ENCODE results near the gene TTLL5. TPM values are rescaled to one million over a fixed set of nuclear protein-coding genes. Genes with fewer than 3 reads are reported as not detected.
A peak's percentile ranks its signal among the peaks of the same experiment; 100 is the strongest.

Gene TTLL5
- total and polyA plus RNA-seq, 10 of the 15 experiments (the other 5 are each of a cell fraction or from before 2014, with no cell fraction given), result 3.2 to 25.9 (median 13.8) TPM

DNA sequence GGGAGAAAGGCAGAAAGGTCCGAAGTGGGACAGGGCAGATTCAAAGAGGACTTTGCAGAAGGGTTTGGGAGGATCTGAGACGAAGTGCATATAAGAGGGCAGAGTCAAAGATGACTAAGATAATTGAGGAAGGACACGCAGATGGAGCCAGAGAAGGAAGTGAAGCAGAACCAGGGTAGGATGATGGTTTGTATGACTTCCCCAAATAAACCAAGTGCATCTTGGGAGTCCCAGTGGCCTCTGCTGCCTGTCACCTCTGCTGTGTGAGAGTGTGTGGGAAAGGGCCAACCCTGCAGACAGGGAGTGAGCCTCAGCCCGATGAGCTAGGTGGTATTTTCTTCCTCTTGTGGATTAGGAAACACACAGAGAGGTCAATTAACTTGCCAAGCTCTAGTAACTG is 45.8 kb upstream of the TTLL5 start:
- CTCF ChIA-PET, result interaction anchor here (2.0 kb wide), 1 partner anchor 39 kb away, joined by 7 read pairs; no protein-coding TSS in a partner anchor
- intact Hi-C loops (cut with micrococcal nuclease; ENCODE audit: unreplicated experiment), result no loop called here
- in situ Hi-C loops (cut with MboI), result no loop called here
- TF ChIP-seq PAX5 (IDR thresholded peaks at IDR 0.05; ENCODE audit: borderline replicate concordance, low read depth, low read length), result peak; percentile 44; the same call in 1 of the 2 replicates
- TF ChIP-seq KAT2A (conservative IDR thresholded peaks at IDR 0.05; ENCODE audit: control insufficient read depth, low read depth, low read length), result no peak
- peak; percentile 63; the same call in 1 of the 2 replicates for TF ChIP-seq SPI1 (IDR thresholded peaks at IDR 0.05; ENCODE audit: borderline replicate concordance, insufficient read depth, low read depth, low read length)
- Histone ChIP-seq H3K36me3 (ENCODE audit: control insufficient read depth in 2 of 2, insufficient read depth in 2 of 2, low read length in 1 of 2) (no peaks in the 10 kb centered on the region), H3K27me3 (replicated peaks in 1 of 2; ENCODE audit: control insufficient read depth in 2 of 2, insufficient read depth in 2 of 2, low read length in 1 of 2) (no peaks in the 10 kb centered on the region), H3K9me3 (replicated peaks; ENCODE audit: control insufficient read depth, insufficient read depth, low read length) (no peaks in the 10 kb centered on the region; the same call in 1 of the 3 replicates), H3K4me3 (no peak overlapping the region), H4K20me1 (ENCODE audit: control insufficient read depth, insufficient read depth) (no peaks in the 10 kb centered on the region), H3K79me2 (ENCODE audit: control insufficient read depth, insufficient read depth, low read length) (no peaks in the 10 kb centered on the region), H3K27ac (ENCODE audit: control insufficient read depth, insufficient read depth) (no peak overlapping the region), H3K4me1 (ENCODE audit: control insufficient read depth, insufficient read depth, low read length) (no peaks in the 10 kb centered on the region), H3K4me2 (ENCODE audit: control insufficient read depth, insufficient read depth) (no peak overlapping the region), H3K9ac (ENCODE audit: control insufficient read depth, insufficient read depth, low read length) (no peak overlapping the region), H2AFZ (ENCODE audit: control insufficient read depth, low read depth, low read length) (no peak overlapping the region; the same call in 1 of the 2 replicates)
- RAD21 ChIA-PET (ENCODE audit: unreplicated experiment), result no interaction called here
- no peak for FAIRE-seq
- BruUV-seq (replicated peaks), result no TSS peak
- no peak for DNase-seq (ENCODE audit: low read depth, low spot score)
- POLR2A ChIA-PET, result no interaction called here
- peak; percentile 21; the same call in 2 of the 3 replicates for ATAC-seq
- SMC1A ChIA-PET (ENCODE audit: uncharacterized antibody, unreplicated experiment), result no interaction called here
- WGBS (ENCODE audit: insufficient coverage, insufficient replicate concordance, low lambda C conversion rate, missing lambda C conversion rate), result 31% methylated on average over 4 of the region's 4 CpGs

DNA sequence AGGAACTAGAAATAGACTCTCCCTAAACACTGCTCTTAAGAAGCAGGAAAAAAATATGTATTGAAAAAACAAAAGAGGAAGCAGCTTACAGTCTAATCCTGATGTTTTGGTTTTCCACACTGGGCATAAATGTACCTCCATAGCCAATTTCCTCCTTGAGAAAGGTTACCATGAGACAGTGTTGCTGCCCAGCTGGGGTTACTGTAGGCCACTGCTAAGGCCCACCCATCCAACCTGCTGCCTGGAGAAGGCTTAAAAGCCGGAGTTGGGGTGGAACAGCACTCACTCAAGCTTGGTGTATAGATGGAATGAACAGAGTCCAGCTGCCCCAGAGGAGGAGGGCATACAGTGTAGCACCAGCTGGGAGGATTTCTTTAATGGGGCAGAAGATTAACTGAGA is 41.5 kb upstream of the TTLL5 start:
- RAD21 ChIA-PET (ENCODE audit: unreplicated experiment), result interaction anchor here (2.1 kb wide), 1 partner anchor 43 kb away, joined by 7 read pairs; no protein-coding TSS in a partner anchor
- no peak overlapping the region for H2AFZ ChIP-seq (ENCODE audit: control insufficient read depth, low read depth, low read length)
- no peaks in the 10 kb centered on the region for H3K9me3 ChIP-seq (replicated peaks; ENCODE audit: control insufficient read depth, insufficient read depth, low read length)
- FAIRE-seq (no peak), ATAC-seq (no peak), DNase-seq (ENCODE audit: low read depth, low spot score) (no peak)
- H4K20me1 ChIP-seq (ENCODE audit: control insufficient read depth, insufficient read depth), result no peaks in the 10 kb centered on the region
- H3K4me1 ChIP-seq (ENCODE audit: control insufficient read depth, insufficient read depth, low read length), result no peaks in the 10 kb centered on the region
- 40% methylated on average over 1 of the region's 1 CpG for WGBS (ENCODE audit: insufficient coverage, insufficient replicate concordance, low lambda C conversion rate, missing lambda C conversion rate)
- intact Hi-C loops (cut with micrococcal nuclease; ENCODE audit: unreplicated experiment), result no loop called here
- H3K36me3 ChIP-seq (ENCODE audit: control insufficient read depth in 2 of 2, insufficient read depth in 2 of 2, low read length in 1 of 2), result no peaks in the 10 kb centered on the region
- CTCF ChIA-PET, result interaction anchor here (0.8 to 3.4 kb wide), 9 partner anchors 15 to 95 kb away, joined by 3 to 14 read pairs (median 4); no protein-coding TSS in a partner anchor
- H3K27ac ChIP-seq (ENCODE audit: control insufficient read depth, insufficient read depth), result no peak overlapping the region
- H3K4me3 ChIP-seq, result no peak overlapping the region
- in situ Hi-C loops (cut with MboI), result no loop called here
- SMC1A ChIA-PET (ENCODE audit: uncharacterized antibody, unreplicated experiment), result interaction anchor here (5.0 kb wide), 1 partner anchor 42 kb away, joined by 20 read pairs; the partner anchor contains the start of gene FLVCR2
- no TSS peak for BruUV-seq (replicated peaks)
- H3K9ac ChIP-seq (ENCODE audit: control insufficient read depth, insufficient read depth, low read length), result no peak overlapping the region
- POLR2A ChIA-PET, result no interaction called here
- no peaks in the 10 kb centered on the region for H3K79me2 ChIP-seq (ENCODE audit: control insufficient read depth, insufficient read depth, low read length)
- H3K4me2 ChIP-seq (ENCODE audit: control insufficient read depth, insufficient read depth), result no peak overlapping the region
- H3K27me3 ChIP-seq (replicated peaks in 1 of 2; ENCODE audit: control insufficient read depth in 2 of 2, insufficient read depth in 2 of 2, low read length in 1 of 2), result no peaks in the 10 kb centered on the region
- TF ChIP-seq USF1 (IDR thresholded peaks at IDR 0.05; ENCODE audit: borderline replicate concordance, extremely low read length, insufficient read depth, low read depth, low read length) (no peak), PAX5 (IDR thresholded peaks at IDR 0.05; ENCODE audit: borderline replicate concordance, low read depth, low read length) (no peak), SPI1 (IDR thresholded peaks at IDR 0.05; ENCODE audit: borderline replicate concordance, insufficient read depth, low read depth, low read length) (no peak), REST (IDR thresholded peaks at IDR 0.05; ENCODE audit: low read depth, low read length) (no peak), ZNF622 (IDR thresholded peaks at IDR 0.05) (no peak)
- TF ChIP-seq, protein P1, sequence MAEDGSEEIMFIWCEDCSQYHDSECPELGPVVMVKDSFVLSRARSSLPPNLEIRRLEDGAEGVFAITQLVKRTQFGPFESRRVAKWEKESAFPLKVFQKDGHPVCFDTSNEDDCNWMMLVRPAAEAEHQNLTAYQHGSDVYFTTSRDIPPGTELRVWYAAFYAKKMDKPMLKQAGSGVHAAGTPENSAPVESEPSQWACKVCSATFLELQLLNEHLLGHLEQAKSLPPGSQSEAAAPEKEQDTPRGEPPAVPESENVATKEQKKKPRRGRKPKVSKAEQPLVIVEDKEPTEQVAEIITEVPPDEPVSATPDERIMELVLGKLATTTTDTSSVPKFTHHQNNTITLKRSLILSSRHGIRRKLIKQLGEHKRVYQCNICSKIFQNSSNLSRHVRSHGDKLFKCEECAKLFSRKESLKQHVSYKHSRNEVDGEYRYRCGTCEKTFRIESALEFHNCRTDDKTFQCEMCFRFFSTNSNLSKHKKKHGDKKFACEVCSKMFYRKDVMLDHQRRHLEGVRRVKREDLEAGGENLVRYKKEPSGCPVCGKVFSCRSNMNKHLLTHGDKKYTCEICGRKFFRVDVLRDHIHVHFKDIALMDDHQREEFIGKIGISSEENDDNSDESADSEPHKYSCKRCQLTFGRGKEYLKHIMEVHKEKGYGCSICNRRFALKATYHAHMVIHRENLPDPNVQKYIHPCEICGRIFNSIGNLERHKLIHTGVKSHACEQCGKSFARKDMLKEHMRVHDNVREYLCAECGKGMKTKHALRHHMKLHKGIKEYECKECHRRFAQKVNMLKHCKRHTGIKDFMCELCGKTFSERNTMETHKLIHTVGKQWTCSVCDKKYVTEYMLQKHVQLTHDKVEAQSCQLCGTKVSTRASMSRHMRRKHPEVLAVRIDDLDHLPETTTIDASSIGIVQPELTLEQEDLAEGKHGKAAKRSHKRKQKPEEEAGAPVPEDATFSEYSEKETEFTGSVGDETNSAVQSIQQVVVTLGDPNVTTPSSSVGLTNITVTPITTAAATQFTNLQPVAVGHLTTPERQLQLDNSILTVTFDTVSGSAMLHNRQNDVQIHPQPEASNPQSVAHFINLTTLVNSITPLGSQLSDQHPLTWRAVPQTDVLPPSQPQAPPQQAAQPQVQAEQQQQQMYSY (CRISPR knock-in tag; IDR thresholded peaks at IDR 0.05), result no peak
